HG02938 (cell line): Measurements from ENCODE around the gene SMIM8.

Experiments used
- ATAC-seq: cut with Tn5 transposase; IDR thresholded peaks from one replicate; pipeline ENCODE4 v1.9.1; 2021; ENCODE audit warnings: mild to moderate bottlenecking, moderate library complexity; ENCODE audit not compliant: unreplicated experiment

The SMIM8 gene

GRCh38 chr6:87382861-87383260 lies 60.5 kb downstream of the SMIM8 start:
- no peak for ATAC-seq

DNA sequence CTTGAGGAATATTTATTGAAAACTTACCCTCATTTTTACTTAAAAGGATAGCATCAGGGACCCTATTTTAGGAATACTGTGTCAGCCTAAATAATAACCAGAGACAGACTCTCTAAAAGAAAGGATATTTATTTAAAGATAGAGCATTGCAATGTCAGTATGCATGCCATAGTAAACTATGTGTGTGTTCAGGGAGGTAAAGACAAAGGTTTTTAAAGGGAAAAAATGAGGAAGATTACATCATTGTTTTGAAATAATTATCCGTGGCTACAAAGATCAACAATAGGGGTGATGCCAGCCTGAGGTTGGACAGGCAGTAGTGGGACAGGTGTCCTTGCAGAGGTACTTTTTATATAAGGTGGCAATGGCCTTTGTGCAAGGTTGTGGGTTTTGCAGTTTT lies 61.6 kb downstream of the SMIM8 start:
- no peak for ATAC-seq

GRCh38 chr6:87384449-87384848 lies 62.1 kb downstream of the SMIM8 start:
- no peak for ATAC-seq

DNA sequence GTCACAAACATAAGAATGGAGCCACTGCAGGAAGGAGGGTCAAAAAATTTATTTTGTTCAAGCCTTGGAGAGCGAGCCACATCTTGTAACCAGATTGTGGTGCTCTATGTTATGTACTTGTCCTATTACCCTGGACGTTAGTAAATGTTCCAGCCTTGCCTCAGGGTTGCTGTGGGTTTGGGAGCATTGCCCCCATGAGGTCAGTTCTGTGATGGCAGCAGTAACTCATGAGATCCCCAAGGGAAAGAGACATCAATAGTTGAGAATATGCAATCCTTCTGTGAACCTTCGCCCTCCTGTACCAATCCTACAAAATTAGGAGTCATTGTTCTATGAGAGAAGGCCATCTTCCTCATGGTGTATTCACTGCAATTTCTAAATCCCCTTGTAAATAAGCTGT lies 68.9 kb downstream of the SMIM8 start:
- no peak for ATAC-seq
